KMS-11 (cell line): ENCODE measurements around the gene MICAL2.

Experiments
- H2AFZ ChIP-seq: fragments of 200-600 bp; sonication (generic); 2 replicates; pipeline ENCODE4 v1.6.1; 2016; ENCODE audit warnings: antibody characterized with exemption, mixed run types, low read depth
- H3K27ac ChIP-seq: fragments of 200-600 bp; sonication (generic); 2 replicates; pipeline ENCODE4 v1.6.1; 2016; ENCODE audit warnings: mild to moderate bottlenecking, mixed run types
- H3K27me3 ChIP-seq: fragments of 200-600 bp; sonication (generic); 2 replicates; pipeline ENCODE4 v1.6.1; 2017; ENCODE audit warnings: mild to moderate bottlenecking, low read depth, mixed run types, moderate library complexity; ENCODE audit not compliant: insufficient read depth
- H3K36me3 ChIP-seq: fragments of 200-600 bp; sonication (generic); 2 replicates; pipeline ENCODE4 v1.6.1; 2017; ENCODE audit warnings: mild to moderate bottlenecking, mixed run types; ENCODE audit not compliant: insufficient read depth
- H3K4me1 ChIP-seq: fragments of 200-600 bp; sonication (generic); 2 replicates; pipeline ENCODE4 v1.6.1; 2016; ENCODE audit warnings: mild to moderate bottlenecking, low read depth, mixed run types; ENCODE audit not compliant: poor library complexity, severe bottlenecking
- H3K4me2 ChIP-seq: fragments of 200-600 bp; sonication (generic); 2 replicates; pipeline ENCODE4 v1.7.0; 2016; ENCODE audit warnings: mild to moderate bottlenecking, mixed run types
- H3K4me3 ChIP-seq: fragments of 200-600 bp; sonication (generic); IDR thresholded peaks from 2 replicates; pipeline ENCODE4 v1.6.1; 2017; ENCODE audit warnings: low read depth, low read length, mixed read lengths; ENCODE audit not compliant: insufficient read depth
- H3K79me2 ChIP-seq: fragments of 200-600 bp; sonication (generic); 2 replicates; pipeline ENCODE4 v1.6.1; 2016; ENCODE audit warnings: low read depth, mixed run types; ENCODE audit not compliant: insufficient read depth
- H3K9ac ChIP-seq: fragments of 200-600 bp; sonication (generic); 2 replicates; pipeline ENCODE4 v1.6.1; 2016; ENCODE audit warnings: mild to moderate bottlenecking, mixed run types
- H4K20me1 ChIP-seq: fragments of 200-600 bp; sonication (generic); 2 replicates; pipeline ENCODE4 v1.6.1; 2016; ENCODE audit warnings: mild to moderate bottlenecking, mixed run types; ENCODE audit not compliant: insufficient read depth
- CTCF ChIP-seq: fragments of 200-600 bp; sonication (generic); conservative IDR thresholded peaks from 2 replicates; pipeline ENCODE4 v1.6.1; 2017; ENCODE audit warnings: low read depth, mild to moderate bottlenecking, antibody characterized with exemption, low read length, moderate library complexity, mixed read lengths

The MICAL2 gene

DNA sequence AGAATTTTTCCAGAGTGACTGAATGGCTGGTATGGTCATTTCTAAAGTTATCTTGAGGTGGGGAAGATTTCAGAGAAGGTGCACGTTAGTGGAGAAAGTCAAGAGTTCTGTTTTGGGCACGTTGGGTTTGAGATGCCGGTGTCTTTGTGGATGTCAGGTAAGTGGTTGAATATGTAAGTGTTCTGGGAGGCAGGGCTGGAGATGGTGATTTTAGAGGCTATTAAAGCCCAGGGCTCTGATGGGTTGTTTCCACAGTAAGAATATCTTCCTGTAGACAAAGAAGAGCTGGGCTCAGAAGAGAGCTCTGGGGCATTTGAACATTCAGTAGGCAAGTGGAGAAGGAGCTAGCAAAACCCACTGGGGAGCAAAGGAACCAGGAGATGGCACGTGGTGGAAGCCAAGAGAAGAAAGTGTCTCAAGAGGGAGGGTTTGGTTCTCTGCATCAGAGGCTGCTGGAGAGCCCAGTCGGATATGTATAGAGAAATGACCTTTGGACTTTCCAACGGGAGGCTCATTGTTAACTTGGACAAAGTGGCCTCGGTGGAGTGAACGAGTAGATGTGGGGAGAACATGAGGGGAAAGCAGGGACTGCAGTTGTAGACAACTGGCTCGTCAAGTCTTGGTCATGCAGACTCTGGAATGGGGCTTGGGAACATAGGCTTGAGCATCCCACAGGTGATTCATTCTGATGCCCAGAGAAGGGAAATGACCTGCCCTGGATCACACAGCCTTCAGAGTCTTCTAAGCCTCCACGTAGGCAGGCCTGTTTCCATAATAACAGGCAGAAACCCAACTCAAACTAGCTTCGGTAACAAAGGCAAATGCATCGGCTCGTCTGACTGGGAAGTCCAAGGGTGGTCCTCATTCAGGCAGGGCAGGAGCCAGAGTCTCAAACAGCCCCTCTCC, 168.6 kb downstream of the MICAL2 start:
- no peak overlapping the region for H3K4me2 ChIP-seq
- TF ChIP-seq CTCF: no peak

DNA sequence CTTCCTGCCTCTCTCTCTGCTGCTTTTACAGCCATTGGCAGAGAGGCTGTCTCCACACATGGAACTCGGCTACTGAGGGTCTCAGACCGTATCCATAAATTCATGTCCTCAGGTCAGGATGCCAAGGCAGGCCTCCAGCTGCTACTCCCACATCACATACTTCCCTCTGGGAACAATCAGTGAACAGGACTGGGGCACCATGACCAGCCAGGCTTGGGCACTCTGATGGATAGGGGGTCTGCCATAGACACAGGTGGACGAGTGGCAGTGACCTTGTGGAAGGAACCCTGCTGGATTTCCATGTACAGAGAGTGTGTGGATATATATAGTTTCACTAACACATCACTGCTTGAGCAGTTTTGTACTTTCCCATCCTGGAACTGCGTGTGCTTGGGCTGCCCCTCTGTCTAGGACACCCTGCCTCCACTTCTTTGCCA, 169.3 kb downstream of the MICAL2 start:
- Histone ChIP-seq H3K4me2 (no peak overlapping the region), H3K36me3 (no peaks in the 10 kb centered on the region), H3K79me2 (no peaks in the 10 kb centered on the region), H2AFZ (no peak overlapping the region), H3K9ac (no peak overlapping the region), H3K27me3 (no peaks in the 10 kb centered on the region), H3K4me3 (no peak overlapping the region), H3K4me1 (no peaks in the 10 kb centered on the region), H3K27ac (no peak overlapping the region), H4K20me1 (no peaks in the 10 kb centered on the region)
- TF ChIP-seq CTCF: no peak

More for the DNA sequence above, 168.6 kb downstream of the MICAL2 start:
- H3K27me3 ChIP-seq: no peaks in the 10 kb centered on the region
- no peaks in the 10 kb centered on the region for H3K79me2 ChIP-seq
- no peak overlapping the region for H3K4me3 ChIP-seq
- H3K36me3 ChIP-seq: no peaks in the 10 kb centered on the region
- H2AFZ ChIP-seq: no peak overlapping the region
- H4K20me1 ChIP-seq: no peaks in the 10 kb centered on the region
- no peak overlapping the region for H3K27ac ChIP-seq
- H3K9ac ChIP-seq: no peak overlapping the region
- no peaks in the 10 kb centered on the region for H3K4me1 ChIP-seq

DNA sequence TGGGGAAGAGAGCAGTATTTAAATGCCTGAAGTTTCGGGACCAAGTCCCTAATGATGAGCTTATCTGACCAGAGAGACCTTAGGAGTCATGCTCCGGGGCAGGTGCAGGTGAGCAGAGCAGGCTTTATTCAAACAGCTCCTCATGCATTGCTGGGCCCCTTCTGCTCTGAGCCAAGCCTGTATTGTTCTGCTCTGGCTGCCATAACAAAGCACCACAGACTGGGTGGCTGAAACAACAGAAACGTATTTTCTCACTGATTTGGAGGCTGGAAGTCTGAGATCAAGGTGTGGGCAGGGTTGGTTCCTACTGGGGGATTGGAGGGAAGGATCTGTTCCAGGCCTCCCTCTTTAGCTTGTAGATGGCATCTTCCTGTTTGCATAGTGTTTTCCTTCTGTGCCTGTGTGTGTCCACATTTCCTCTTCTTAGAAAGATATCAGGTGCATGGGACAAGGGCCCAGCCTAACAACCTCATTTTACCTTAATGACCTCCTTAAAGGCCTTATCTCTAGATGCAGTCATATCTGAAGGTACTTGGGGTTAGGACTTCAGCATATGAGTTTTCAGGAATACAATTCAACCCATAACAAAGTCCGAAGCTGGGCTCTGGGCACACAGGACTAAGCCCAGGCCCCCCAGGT, 169.9 kb downstream of the MICAL2 start:
- Histone ChIP-seq H2AFZ (no peak overlapping the region), H3K4me2 (no peak overlapping the region), H3K4me3 (no peak overlapping the region), H3K27me3 (no peaks in the 10 kb centered on the region), H3K27ac (no peak overlapping the region), H3K9ac (no peak overlapping the region), H3K79me2 (no peaks in the 10 kb centered on the region), H3K4me1 (no peaks in the 10 kb centered on the region), H4K20me1 (no peaks in the 10 kb centered on the region), H3K36me3 (no peaks in the 10 kb centered on the region)
- TF ChIP-seq CTCF: no peak

GRCh38 chr11:12280838-12281565, 170.6 kb downstream of the MICAL2 start:
- H2AFZ ChIP-seq: no peak overlapping the region

More at GRCh38 chr11:12280838-12281565, 170.6 kb downstream of the MICAL2 start:
- no peak for TF ChIP-seq CTCF
- Histone ChIP-seq H3K36me3 (no peaks in the 10 kb centered on the region), H3K79me2 (no peaks in the 10 kb centered on the region), H3K4me1 (no peaks in the 10 kb centered on the region), H3K4me2 (no peak overlapping the region), H3K27ac (no peak overlapping the region), H3K9ac (no peak overlapping the region), H3K27me3 (no peaks in the 10 kb centered on the region), H3K4me3 (no peak overlapping the region), H4K20me1 (no peaks in the 10 kb centered on the region)
